ENCODE results near the gene EIF6. TPM values are rescaled to one million over a fixed set of nuclear protein-coding genes. Genes with fewer than 3 reads are reported as not detected.
"Not testable (repeated sequence)": the region's sequence is repeated elsewhere in the genome, so short reads cannot be mapped to it uniquely, and the experiment has no call there.

The EIF6 gene
- total RNA-seq, 1 experiment from 2014 or later = 255 TPM

- TF ChIP-seq EZH2 (IDR thresholded peaks at IDR 0.05; ENCODE audit: low read depth) (no peak), CTCF (conservative IDR thresholded peaks at IDR 0.05) (no peak)
- Histone ChIP-seq H3K36me3 (ENCODE audit: low read depth) (no peaks in the 10 kb centered on the region), H2AFZ (no peak overlapping the region), H3K4me2 (no peak overlapping the region), H4K20me1 (ENCODE audit: insufficient read depth) (no peaks in the 10 kb centered on the region), H3K9me3 (ENCODE audit: insufficient read depth, low read depth) (no peaks in the 10 kb centered on the region), H3K4me1 (replicated peaks; ENCODE audit: insufficient read depth) (peaks cover 79% of the 10 kb centered on the region), H3F3A (ENCODE audit: insufficient read depth, low read depth) (peaks cover 58% of the 10 kb centered on the region), H3K4me3 (no peak overlapping the region), H3K27me3 (ENCODE audit: insufficient read depth, low read depth) (no peaks in the 10 kb centered on the region), H3K27ac (no peak overlapping the region), H3K79me2 (ENCODE audit: low read depth) (0 out of 2 replicates have a peak, but pooled peaks cover under 1% of the 10 kb centered on the region), H3K9me2 (ENCODE audit: insufficient read depth) (no peaks in the 10 kb centered on the region)
- DNase-seq = no peak
- POLR2A ChIA-PET (ENCODE audit: unreplicated experiment) = no interaction called here
- CTCF ChIA-PET = no interaction called here
- BruUV-seq (replicated peaks) = no TSS peak
- intact Hi-C loops (cut with micrococcal nuclease; ENCODE audit: unreplicated experiment) = no loop called here
These were observed 31.5 kb upstream of the EIF6 start for GRCh38 chr20:35316086-35316485.

GRCh38 chr20:35315632-35316020, 31.1 kb upstream of the EIF6 start:
- H3K79me2 ChIP-seq (ENCODE audit: low read depth); H3K4me3 ChIP-seq; H2AFZ ChIP-seq; H3K9me2 ChIP-seq (ENCODE audit: insufficient read depth); H3K4me2 ChIP-seq; H3K27ac ChIP-seq; H3K27me3 ChIP-seq (ENCODE audit: insufficient read depth, low read depth); BruUV-seq (replicated peaks); intact Hi-C loops (cut with micrococcal nuclease; ENCODE audit: unreplicated experiment); CTCF ChIA-PET; H3K9me3 ChIP-seq (ENCODE audit: insufficient read depth, low read depth); DNase-seq; H3K36me3 ChIP-seq (ENCODE audit: low read depth); POLR2A ChIA-PET (ENCODE audit: unreplicated experiment); H4K20me1 ChIP-seq (ENCODE audit: insufficient read depth): not testable (repeated sequence)
- H3K4me1 ChIP-seq (replicated peaks; ENCODE audit: insufficient read depth) = peaks cover 79% of the 10 kb centered on the region
- H3F3A ChIP-seq (ENCODE audit: insufficient read depth, low read depth) = peaks cover 57% of the 10 kb centered on the region

- no peaks in the 10 kb centered on the region for H4K20me1 ChIP-seq (ENCODE audit: insufficient read depth)
- H3K27me3 ChIP-seq (ENCODE audit: insufficient read depth, low read depth) = no peaks in the 10 kb centered on the region
- no peaks in the 10 kb centered on the region for H3K36me3 ChIP-seq (ENCODE audit: low read depth)
- H2AFZ ChIP-seq = no peak overlapping the region
- no TSS peak for BruUV-seq (replicated peaks)
- DNase-seq = no peak
- CTCF ChIA-PET = no interaction called here
- no peak for TF ChIP-seq CTCF (conservative IDR thresholded peaks at IDR 0.05)
- TF ChIP-seq EZH2 (IDR thresholded peaks at IDR 0.05; ENCODE audit: low read depth) = no peak
- intact Hi-C loops (cut with micrococcal nuclease; ENCODE audit: unreplicated experiment) = no loop called here
- H3F3A ChIP-seq (ENCODE audit: insufficient read depth, low read depth) = peaks cover 51% of the 10 kb centered on the region
- no peaks in the 10 kb centered on the region for H3K9me2 ChIP-seq (ENCODE audit: insufficient read depth)
- POLR2A ChIA-PET (ENCODE audit: unreplicated experiment) = interaction anchor here (0.6 kb wide), 1 partner anchor 298 kb away, joined by 5 read pairs; no protein-coding TSS in a partner anchor
- 0 out of 2 replicates have a peak overlapping the region, but pooled peaks have one; percentile 97 for H3K27ac ChIP-seq
- H3K4me1 ChIP-seq (replicated peaks; ENCODE audit: insufficient read depth) = peaks cover 73% of the 10 kb centered on the region
- H3K4me3 ChIP-seq = no peak overlapping the region
- 0 out of 2 replicates have a peak, but pooled peaks cover 4% of the 10 kb centered on the region for H3K79me2 ChIP-seq (ENCODE audit: low read depth)
- H3K4me2 ChIP-seq = no peak overlapping the region
- no peaks in the 10 kb centered on the region for H3K9me3 ChIP-seq (ENCODE audit: insufficient read depth, low read depth)
These were observed 30.5 kb upstream of the EIF6 start for GRCh38 chr20:35314816-35315631.

Data from PC-9 (cell line).